ENCODE results near the gene SNX9. TPM values are rescaled to one million over a fixed set of nuclear protein-coding genes. Genes with fewer than 3 reads are reported as not detected.

SNX9 gene
- total RNA-seq, 1 experiment from 2014 or later: 33.1 TPM

- H3K27me3 Mint-ChIP-seq (ENCODE audit: insufficient read depth, unreplicated experiment): no peaks in the 10 kb centered on the region
- peaks cover 11% of the 10 kb centered on the region for H3K9me3 Mint-ChIP-seq (ENCODE audit: unreplicated experiment)
- H3K4me3 Mint-ChIP-seq (ENCODE audit: unreplicated experiment): no peak overlapping the region
- CTCF ChIA-PET: interaction anchor here (0.7 kb wide), 1 partner anchor 280 kb away, joined by 3 read pairs; no protein-coding TSS in a partner anchor
- H3K27ac Mint-ChIP-seq (ENCODE audit: low read depth, unreplicated experiment): no peak overlapping the region
- POLR2A ChIA-PET: no interaction called here
- intact Hi-C loops (cut with micrococcal nuclease): no loop called here
- TF ChIP-seq CTCF (IDR thresholded peaks at IDR 0.05; ENCODE audit: unreplicated experiment): no peak
- no peaks in the 10 kb centered on the region for H3K4me1 Mint-ChIP-seq (ENCODE audit: insufficient read depth, unreplicated experiment)
- BruUV-seq (replicated peaks): no TSS peak
- DNase-seq (ENCODE audit: unreplicated experiment): no peak
- peaks cover 81% of the 10 kb centered on the region for H3K36me3 Mint-ChIP-seq (ENCODE audit: insufficient read depth, unreplicated experiment)
Measured at GRCh38 chr6:157943249-157943963, 120.4 kb downstream of the SNX9 start.

- ChIA-PET CTCF (interaction anchor here (0.7 kb wide), 1 partner anchor 281 kb away, joined by 3 read pairs; no protein-coding TSS in a partner anchor), POLR2A (no interaction called here)
- Mint-ChIP-seq H3K36me3 (ENCODE audit: insufficient read depth, unreplicated experiment) (peaks cover 76% of the 10 kb centered on the region), H3K27ac (ENCODE audit: low read depth, unreplicated experiment) (no peak overlapping the region), H3K4me1 (ENCODE audit: insufficient read depth, unreplicated experiment) (no peaks in the 10 kb centered on the region), H3K9me3 (ENCODE audit: unreplicated experiment) (peaks cover 16% of the 10 kb centered on the region), H3K27me3 (ENCODE audit: insufficient read depth, unreplicated experiment) (no peaks in the 10 kb centered on the region), H3K4me3 (ENCODE audit: unreplicated experiment) (no peak overlapping the region)
- no peak for DNase-seq (ENCODE audit: unreplicated experiment)
- intact Hi-C loops (cut with micrococcal nuclease): no loop called here
- TF ChIP-seq CTCF (IDR thresholded peaks at IDR 0.05; ENCODE audit: unreplicated experiment): no peak
- TSS peak; percentile 21 for BruUV-seq (replicated peaks)
Measured at GRCh38 chr6:157943964-157944283, 120.9 kb downstream of the SNX9 start.

- POLR2A ChIA-PET: interaction anchor here (0.6 to 2.0 kb wide), 2 partner anchors 9 to 478 kb away, joined by 4 to 5 read pairs; no protein-coding TSS in a partner anchor
- CTCF ChIA-PET: interaction anchor here (0.6 kb wide), 1 partner anchor 182 kb away, joined by 3 read pairs; no protein-coding TSS in a partner anchor
- DNase-seq (ENCODE audit: unreplicated experiment): no peak
- Mint-ChIP-seq H3K36me3 (ENCODE audit: insufficient read depth, unreplicated experiment) (peaks cover 65% of the 10 kb centered on the region), H3K4me1 (ENCODE audit: insufficient read depth, unreplicated experiment) (no peaks in the 10 kb centered on the region), H3K9me3 (ENCODE audit: unreplicated experiment) (peaks cover 23% of the 10 kb centered on the region), H3K27ac (ENCODE audit: low read depth, unreplicated experiment) (no peak overlapping the region), H3K27me3 (ENCODE audit: insufficient read depth, unreplicated experiment) (no peaks in the 10 kb centered on the region), H3K4me3 (ENCODE audit: unreplicated experiment) (no peak overlapping the region)
- no TSS peak for BruUV-seq (replicated peaks)
- TF ChIP-seq CTCF (IDR thresholded peaks at IDR 0.05; ENCODE audit: unreplicated experiment): no peak
- intact Hi-C loops (cut with micrococcal nuclease): no loop called here
Measured at GRCh38 chr6:157944983-157945931, 122.2 kb downstream of the SNX9 start.

- peaks cover 56% of the 10 kb centered on the region for H3K36me3 Mint-ChIP-seq (ENCODE audit: insufficient read depth, unreplicated experiment)
- intact Hi-C loops (cut with micrococcal nuclease): no loop called here
- H3K4me3 Mint-ChIP-seq (ENCODE audit: unreplicated experiment): no peak overlapping the region
- no peaks in the 10 kb centered on the region for H3K4me1 Mint-ChIP-seq (ENCODE audit: insufficient read depth, unreplicated experiment)
- BruUV-seq (replicated peaks): no TSS peak
- ChIA-PET CTCF (no interaction called here), POLR2A (interaction anchor here (0.6 to 2.0 kb wide), 2 partner anchors 8 to 479 kb away, joined by 4 to 5 read pairs; no protein-coding TSS in a partner anchor)
- no peak overlapping the region for H3K27ac Mint-ChIP-seq (ENCODE audit: low read depth, unreplicated experiment)
- no peak for DNase-seq (ENCODE audit: unreplicated experiment)
- peaks cover 32% of the 10 kb centered on the region for H3K9me3 Mint-ChIP-seq (ENCODE audit: unreplicated experiment)
- no peak for TF ChIP-seq CTCF (IDR thresholded peaks at IDR 0.05; ENCODE audit: unreplicated experiment)
- H3K27me3 Mint-ChIP-seq (ENCODE audit: insufficient read depth, unreplicated experiment): no peaks in the 10 kb centered on the region
Measured at GRCh38 chr6:157946053-157946617, 123.1 kb downstream of the SNX9 start.

Measured in MCF 10A (cell line).